Measurements from ENCODE around the gene ACO1.

- TF ChIP-seq CTCF (IDR thresholded peaks at IDR 0.05) = no peak
- no peak for TF ChIP-seq POLR2AphosphoS5 (IDR thresholded peaks at IDR 0.05)
Observed at GRCh38 chr9:32419921-32420320, 35.5 kb downstream of the ACO1 start.
